HG03095 (cell line): ENCODE data around the gene RSPO1.

ENCODE experiments used
- ATAC-seq: cut with Tn5 transposase; IDR thresholded peaks from one replicate; pipeline ENCODE4 v1.9.1; 2021; ENCODE audit warnings: moderate library complexity; ENCODE audit not compliant: unreplicated experiment

RSPO1 gene

GRCh38 chr1:37574834-37575480 is 59.7 kb downstream of the RSPO1 start:
- ATAC-seq: no peak

- no peak for ATAC-seq
These were observed 64.0 kb downstream of the RSPO1 start for GRCh38 chr1:37570528-37571334.

DNA sequence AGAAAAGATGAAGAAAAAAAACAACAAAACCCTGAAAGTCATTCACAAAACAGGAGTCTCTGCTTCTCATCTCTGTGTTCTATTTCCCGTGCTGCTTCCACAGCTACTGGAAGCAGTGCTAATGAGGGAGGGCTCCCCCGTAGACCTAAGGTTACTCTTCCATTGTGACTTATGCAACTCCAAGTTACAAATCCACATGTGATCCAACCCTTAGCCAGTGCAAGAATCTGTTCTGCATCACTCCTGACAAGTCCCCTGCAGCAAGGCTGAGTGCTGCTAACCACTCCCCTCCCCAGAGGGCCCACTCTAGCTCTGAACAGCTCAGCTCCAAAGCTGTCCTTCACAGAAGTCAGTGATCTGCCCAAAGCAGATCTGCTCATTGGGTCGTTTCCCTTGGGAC is 67.7 kb downstream of the RSPO1 start:
- no peak for ATAC-seq

DNA sequence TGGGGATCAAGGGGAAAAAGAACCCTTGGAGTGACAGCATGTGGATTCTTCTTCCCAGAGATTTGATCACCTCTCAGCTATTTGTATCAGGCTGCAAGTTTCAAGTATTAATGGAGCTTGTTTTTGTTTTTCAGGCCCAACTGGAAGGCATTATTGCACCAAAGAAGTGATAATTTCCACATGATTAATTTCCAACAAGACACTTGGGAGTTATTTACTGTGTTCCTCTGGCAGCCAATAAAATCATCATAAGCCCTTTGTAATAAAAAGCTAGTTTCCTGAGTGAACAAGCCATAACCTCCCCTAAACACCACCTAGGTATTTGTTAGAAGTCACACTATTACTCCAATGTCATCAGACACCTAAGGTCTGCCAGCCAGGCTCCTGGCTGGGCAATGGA is 69.8 kb downstream of the RSPO1 start:
- ATAC-seq: no peak

DNA sequence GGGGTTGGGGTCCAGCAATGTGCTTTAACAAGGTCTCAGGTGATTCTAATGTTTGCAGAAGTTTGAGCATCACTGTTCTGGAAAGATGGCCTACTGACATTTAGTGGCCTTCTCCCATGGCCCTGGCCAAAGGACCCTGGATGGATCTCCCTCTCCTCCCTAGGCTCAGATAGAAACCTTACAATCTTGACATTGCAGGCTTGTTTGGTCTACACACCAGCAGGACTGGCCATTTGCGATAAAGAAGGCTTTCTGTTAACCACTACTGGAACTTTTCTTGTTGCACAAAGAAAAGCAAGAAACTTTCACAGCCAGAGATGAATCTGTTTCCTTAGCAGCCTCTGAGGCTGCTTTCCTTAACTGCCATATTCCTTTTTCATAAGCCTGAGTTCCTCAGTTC is 71.7 kb downstream of the RSPO1 start:
- ATAC-seq: no peak
